ENCODE data around the gene SLC16A3.

Gene SLC16A3

GRCh38 chr17:82200743-82201497 is 27.9 kb upstream of the SLC16A3 start:
- no peak for ATAC-seq
- TF ChIP-seq SNAI2 (CRISPR knock-in tag; IDR thresholded peaks at IDR 0.05) (no peak), ZFP3 (CRISPR knock-in tag; IDR thresholded peaks at IDR 0.05) (no peak), OSR1 (CRISPR knock-in tag; IDR thresholded peaks at IDR 0.05) (no peak), ZC3H10 (CRISPR knock-in tag; IDR thresholded peaks at IDR 0.05) (no peak), ISL1 (CRISPR knock-in tag; IDR thresholded peaks at IDR 0.05) (no peak), PPARA (CRISPR knock-in tag; IDR thresholded peaks at IDR 0.05; ENCODE audit: borderline replicate concordance) (no peak), TCF4 (CRISPR knock-in tag; IDR thresholded peaks at IDR 0.05; ENCODE audit: borderline replicate concordance) (no peak), ZNF70 (CRISPR knock-in tag; IDR thresholded peaks at IDR 0.05) (no peak), TSHZ2 (CRISPR knock-in tag; IDR thresholded peaks at IDR 0.05) (no peak), BACH2 (CRISPR knock-in tag; IDR thresholded peaks at IDR 0.05; ENCODE audit: borderline replicate concordance) (no peak), ESRRG (CRISPR knock-in tag; IDR thresholded peaks at IDR 0.05) (no peak), GLIS3 (CRISPR knock-in tag; IDR thresholded peaks at IDR 0.05) (no peak), ARNTL (CRISPR knock-in tag; IDR thresholded peaks at IDR 0.05; ENCODE audit: borderline replicate concordance, low read depth) (no peak)

- no peak for TF ChIP-seq RARB (CRISPR knock-in tag; IDR thresholded peaks at IDR 0.05)
- no peak for TF ChIP-seq BACH2 (CRISPR knock-in tag; IDR thresholded peaks at IDR 0.05; ENCODE audit: borderline replicate concordance)
- TF ChIP-seq PATZ1 (CRISPR knock-in tag; IDR thresholded peaks at IDR 0.05; ENCODE audit: borderline replicate concordance), result no peak
- TF ChIP-seq CSRNP3 (CRISPR knock-in tag; IDR thresholded peaks at IDR 0.05), result no peak
- no peak for TF ChIP-seq CREB5 (CRISPR knock-in tag; IDR thresholded peaks at IDR 0.05; ENCODE audit: low read depth)
- no peak for TF ChIP-seq ZNF8 (CRISPR knock-in tag; IDR thresholded peaks at IDR 0.05)
- TF ChIP-seq ZNF565 (CRISPR knock-in tag; conservative IDR thresholded peaks at IDR 0.05; ENCODE audit: low read depth), result no peak
- TF ChIP-seq ISL1 (CRISPR knock-in tag; IDR thresholded peaks at IDR 0.05), result no peak
- ATAC-seq, result no peak
Measured at GRCh38 chr17:82201498-82201910, 27.3 kb upstream of the SLC16A3 start.

- TF ChIP-seq ZFP3 (CRISPR knock-in tag; IDR thresholded peaks at IDR 0.05), result no peak
- no peak for TF ChIP-seq ZNF70 (CRISPR knock-in tag; IDR thresholded peaks at IDR 0.05)
- TF ChIP-seq PPARA (CRISPR knock-in tag; IDR thresholded peaks at IDR 0.05; ENCODE audit: borderline replicate concordance), result no peak
- no peak for TF ChIP-seq OSR1 (CRISPR knock-in tag; IDR thresholded peaks at IDR 0.05)
- TF ChIP-seq BACH2 (CRISPR knock-in tag; IDR thresholded peaks at IDR 0.05; ENCODE audit: borderline replicate concordance), result no peak
- TF ChIP-seq ESRRG (CRISPR knock-in tag; IDR thresholded peaks at IDR 0.05), result no peak
- no peak for TF ChIP-seq POU6F1 (CRISPR knock-in tag; IDR thresholded peaks at IDR 0.05; ENCODE audit: borderline replicate concordance, low read depth)
- no peak for TF ChIP-seq ARNTL (CRISPR knock-in tag; IDR thresholded peaks at IDR 0.05; ENCODE audit: borderline replicate concordance, low read depth)
- TF ChIP-seq ZNF565 (CRISPR knock-in tag; conservative IDR thresholded peaks at IDR 0.05; ENCODE audit: low read depth), result no peak
- TF ChIP-seq RARB (CRISPR knock-in tag; IDR thresholded peaks at IDR 0.05), result no peak
- no peak for TF ChIP-seq ISL1 (CRISPR knock-in tag; IDR thresholded peaks at IDR 0.05)
- no peak for TF ChIP-seq CREB5 (CRISPR knock-in tag; IDR thresholded peaks at IDR 0.05; ENCODE audit: low read depth)
- no peak for TF ChIP-seq GLIS3 (CRISPR knock-in tag; IDR thresholded peaks at IDR 0.05)
- TF ChIP-seq ZFP30 (CRISPR knock-in tag; IDR thresholded peaks at IDR 0.05), result no peak
- TF ChIP-seq ZC3H10 (CRISPR knock-in tag; IDR thresholded peaks at IDR 0.05), result no peak
- no peak for ATAC-seq
Measured at GRCh38 chr17:82202981-82203380, 25.9 kb upstream of the SLC16A3 start.
